Karpas-422 (cell line): ENCODE data around the gene BBS9. TPM values are rescaled to one million over a fixed set of nuclear protein-coding genes. Genes with fewer than 3 reads are reported as not detected.
"Not testable (repeated sequence)": the region's sequence is repeated elsewhere in the genome, so short reads cannot be mapped to it uniquely, and the experiment has no call there.

Experiments used
- DNase-seq: peaks from one replicate; pipeline ENCODE4 v3.0.0-alpha.2; 2015
- H2AFZ ChIP-seq: fragments of 200-600 bp; sonication (generic); 2 replicates; pipeline ENCODE4 v1.6.1; 2014; ENCODE audit warnings: antibody characterized with exemption, low read length, mixed read lengths
- H3K27ac ChIP-seq: fragments of 200-600 bp; sonication (generic); 2 replicates; pipeline ENCODE4 v1.5.1; 2014; ENCODE audit warnings: mild to moderate bottlenecking, low read length, moderate library complexity
- H3K27me3 ChIP-seq: fragments of 200-600 bp; sonication (generic); 2 replicates; pipeline ENCODE4 v1.6.1; 2014; ENCODE audit warnings: low read length, mixed read lengths
- H3K36me3 ChIP-seq: fragments of 200-600 bp; sonication (generic); 2 replicates; pipeline ENCODE4 v1.6.1; 2014; ENCODE audit warnings: low read length, mixed read lengths; ENCODE audit not compliant: insufficient read depth
- H3K4me1 ChIP-seq: fragments of 200-600 bp; sonication (generic); 2 replicates; pipeline ENCODE4 v1.6.1; 2014; ENCODE audit warnings: mild to moderate bottlenecking, low read length, mixed read lengths
- H3K4me2 ChIP-seq: fragments of 200-600 bp; sonication (generic); 2 replicates; pipeline ENCODE4 v1.6.1; 2014; ENCODE audit warnings: low read length, low read depth, mild to moderate bottlenecking; ENCODE audit not compliant: poor library complexity, severe bottlenecking
- H3K4me3 ChIP-seq: fragments of 200-600 bp; sonication (generic); 2 replicates; pipeline ENCODE4 v1.5.1; 2014; ENCODE audit warnings: mild to moderate bottlenecking, antibody characterized with exemption, low read length, mixed read lengths
- H3K79me2 ChIP-seq: fragments of 200-600 bp; sonication (generic); 2 replicates; pipeline ENCODE4 v1.6.1; 2014; ENCODE audit warnings: mild to moderate bottlenecking, low read length, mixed read lengths
- H3K9ac ChIP-seq: fragments of 200-600 bp; sonication (generic); 2 replicates; pipeline ENCODE4 v1.6.0; 2014; ENCODE audit warnings: low read length
- H3K9me2 ChIP-seq: fragments of 200-600 bp; sonication (generic), shearing (Covaris generic); replicated peaks from 2 replicates; pipeline ENCODE4 v1.6.0; 2014; ENCODE audit warnings: mild to moderate bottlenecking, low read length, moderate library complexity; ENCODE audit not compliant: insufficient read depth
- H3K9me3 ChIP-seq: fragments of 300-700, 200-600 bp; sonication (generic); 2 replicates; pipeline ENCODE4 v1.6.1; 2014; ENCODE audit warnings: low read length, mixed read lengths
- H4K20me1 ChIP-seq: fragments of 200-600 bp; sonication (generic); 2 replicates; pipeline ENCODE4 v1.6.1; 2014; ENCODE audit warnings: mild to moderate bottlenecking, antibody characterized with exemption, low read length, low read depth; ENCODE audit not compliant: insufficient read depth
- total RNA-seq: library from RNA; depleted of rRNA; stranded (reverse); fragments of >200 nt; shearing (Covaris generic); gene quantifications from 2 replicates; pipeline ENCODE4 v1.2.3, GENCODE V29; 2014; ENCODE audit warnings: low replicate concordance

Gene BBS9
- total RNA-seq, 1 experiment from 2014 or later: 13.0 TPM

DNA sequence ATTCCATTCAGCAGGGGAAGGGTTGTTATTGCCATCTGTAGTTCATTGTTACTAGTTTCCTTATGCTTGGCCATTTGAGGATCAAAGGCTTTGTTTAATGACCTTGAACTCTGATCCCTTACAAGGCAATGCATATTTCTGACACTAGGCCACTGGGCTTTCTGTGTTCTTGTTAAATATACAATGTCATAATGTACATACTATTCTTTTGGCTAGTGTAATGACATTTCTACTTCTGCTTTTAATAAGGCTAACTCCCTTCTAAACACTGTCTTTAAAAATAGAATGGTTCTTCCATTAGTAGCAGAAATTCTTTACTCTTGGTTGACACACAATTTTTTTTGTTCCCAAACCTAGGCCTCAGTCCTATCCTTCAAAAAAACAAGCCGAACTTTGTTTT lies 86.6 kb downstream of the BBS9 start:
- no peak overlapping the region for H2AFZ ChIP-seq
- H3K36me3 ChIP-seq: no peaks in the 10 kb centered on the region
- H3K79me2 ChIP-seq: no peaks in the 10 kb centered on the region
- no peak for DNase-seq
- H3K27ac ChIP-seq: no peak overlapping the region
- H3K9me2 ChIP-seq: no peaks in the 10 kb centered on the region
- no peaks in the 10 kb centered on the region for H3K27me3 ChIP-seq
- no peak overlapping the region for H3K4me3 ChIP-seq
- H3K9ac ChIP-seq: no peak overlapping the region
- H3K9me3 ChIP-seq: peaks cover 15% of the 10 kb centered on the region
- no peaks in the 10 kb centered on the region for H4K20me1 ChIP-seq
- no peak overlapping the region for H3K4me2 ChIP-seq
- H3K4me1 ChIP-seq: no peaks in the 10 kb centered on the region

DNA sequence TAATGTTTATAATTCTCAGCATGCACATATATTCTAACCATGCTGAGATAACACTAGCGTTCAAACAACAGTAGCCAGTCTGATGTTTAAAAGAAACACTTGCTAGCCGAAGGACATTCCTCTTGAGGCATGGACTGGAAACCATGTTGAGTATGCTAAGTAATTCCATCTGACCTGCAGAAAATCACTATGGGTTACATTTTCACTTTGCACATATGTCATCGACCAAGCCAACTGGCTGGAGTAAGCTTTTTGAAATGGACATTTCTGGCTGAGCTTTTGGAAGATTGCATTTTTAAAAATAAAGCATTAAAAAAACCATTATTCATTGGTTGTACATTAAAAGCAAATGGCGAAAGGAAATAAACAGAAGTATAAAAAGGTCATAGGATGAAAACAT lies 88.2 kb downstream of the BBS9 start:
- H2AFZ ChIP-seq: no peak overlapping the region
- no peak overlapping the region for H3K4me2 ChIP-seq
- H3K9me3 ChIP-seq: no peaks in the 10 kb centered on the region
- H3K27ac ChIP-seq: no peak overlapping the region
- no peak overlapping the region for H3K9ac ChIP-seq
- H3K79me2 ChIP-seq: no peaks in the 10 kb centered on the region
- H3K4me1 ChIP-seq: no peaks in the 10 kb centered on the region
- no peaks in the 10 kb centered on the region for H4K20me1 ChIP-seq
- H3K4me3 ChIP-seq: no peak overlapping the region
- no peaks in the 10 kb centered on the region for H3K9me2 ChIP-seq
- DNase-seq: no peak
- no peaks in the 10 kb centered on the region for H3K36me3 ChIP-seq
- no peaks in the 10 kb centered on the region for H3K27me3 ChIP-seq

DNA sequence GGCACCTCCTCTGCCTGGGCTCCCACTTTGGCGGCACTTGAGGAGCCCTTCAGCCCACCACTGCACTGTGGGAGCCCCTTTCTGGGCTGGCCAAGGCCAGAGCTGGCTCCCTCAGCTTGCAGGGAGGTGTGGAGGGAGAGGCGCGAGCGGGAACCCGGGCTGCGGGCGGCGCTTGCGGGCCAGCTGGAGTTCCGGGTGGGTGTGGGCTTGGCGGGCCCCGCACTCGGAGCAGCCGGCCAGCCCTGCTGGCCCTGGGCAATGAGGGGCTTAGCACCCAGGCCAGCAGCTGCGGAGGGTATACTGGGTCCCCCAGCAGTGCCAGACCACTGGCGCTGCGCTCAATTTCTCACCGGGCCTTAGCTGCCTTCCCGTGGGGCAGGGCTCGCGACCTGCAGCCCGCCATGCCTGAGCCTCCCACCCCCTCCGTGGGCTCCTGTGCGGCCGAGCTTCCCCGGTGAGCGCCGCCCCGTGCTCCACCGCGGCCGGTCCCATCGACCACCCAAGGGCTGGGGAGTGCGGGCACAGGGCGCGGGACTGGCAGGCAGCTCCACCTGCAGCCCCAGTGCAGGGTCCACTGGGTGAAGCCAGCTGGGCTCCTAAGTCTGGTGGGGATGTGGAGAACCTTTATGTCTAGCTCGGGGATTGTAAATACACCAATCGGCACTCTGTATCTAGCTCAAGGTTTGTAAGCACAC lies 89.6 kb downstream of the BBS9 start:
- H3K9me2 ChIP-seq, H2AFZ ChIP-seq, H3K4me1 ChIP-seq, H3K27me3 ChIP-seq, H3K36me3 ChIP-seq, H3K4me2 ChIP-seq, H4K20me1 ChIP-seq, DNase-seq, H3K9ac ChIP-seq, H3K4me3 ChIP-seq, H3K27ac ChIP-seq, H3K79me2 ChIP-seq, H3K9me3 ChIP-seq: not testable (repeated sequence)

GRCh38 chr7:33220231-33220630 lies 90.9 kb downstream of the BBS9 start:
- Histone ChIP-seq H3K4me1 (no peaks in the 10 kb centered on the region), H3K79me2 (no peaks in the 10 kb centered on the region), H2AFZ (no peak overlapping the region), H3K27me3 (no peaks in the 10 kb centered on the region), H3K27ac (no peak overlapping the region), H3K9ac (no peak overlapping the region), H3K9me2 (no peaks in the 10 kb centered on the region), H4K20me1 (no peaks in the 10 kb centered on the region), H3K9me3 (no peaks in the 10 kb centered on the region), H3K4me2 (no peak overlapping the region), H3K4me3 (no peak overlapping the region), H3K36me3 (no peaks in the 10 kb centered on the region)
- DNase-seq: no peak

DNA sequence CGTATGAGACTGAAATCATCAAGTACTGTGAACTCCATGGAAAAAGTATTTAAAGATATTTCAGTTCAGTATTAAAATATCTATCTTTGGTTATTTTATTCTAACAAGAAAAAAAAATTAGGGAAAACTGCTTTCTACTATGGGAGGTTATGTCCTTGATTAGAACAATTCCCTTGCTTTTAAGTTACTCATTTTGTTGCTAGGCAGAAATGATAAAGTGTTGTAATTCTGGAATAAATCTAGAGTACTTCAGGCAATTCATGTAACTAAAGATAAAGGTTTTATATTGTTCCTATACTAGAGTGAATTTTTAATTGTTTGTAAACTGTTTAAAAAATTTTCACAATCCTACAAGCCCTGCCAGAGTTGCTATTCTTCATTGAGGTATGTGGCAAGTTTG lies 92.0 kb downstream of the BBS9 start:
- Histone ChIP-seq H3K27me3 (no peaks in the 10 kb centered on the region), H3K4me1 (no peaks in the 10 kb centered on the region), H3K9me3 (no peaks in the 10 kb centered on the region), H3K4me3 (no peak overlapping the region), H3K36me3 (no peaks in the 10 kb centered on the region), H3K9me2 (no peaks in the 10 kb centered on the region), H3K79me2 (no peaks in the 10 kb centered on the region), H3K27ac (no peak overlapping the region), H4K20me1 (no peaks in the 10 kb centered on the region), H3K4me2 (no peak overlapping the region), H3K9ac (no peak overlapping the region), H2AFZ (no peak overlapping the region)
- no peak for DNase-seq

DNA sequence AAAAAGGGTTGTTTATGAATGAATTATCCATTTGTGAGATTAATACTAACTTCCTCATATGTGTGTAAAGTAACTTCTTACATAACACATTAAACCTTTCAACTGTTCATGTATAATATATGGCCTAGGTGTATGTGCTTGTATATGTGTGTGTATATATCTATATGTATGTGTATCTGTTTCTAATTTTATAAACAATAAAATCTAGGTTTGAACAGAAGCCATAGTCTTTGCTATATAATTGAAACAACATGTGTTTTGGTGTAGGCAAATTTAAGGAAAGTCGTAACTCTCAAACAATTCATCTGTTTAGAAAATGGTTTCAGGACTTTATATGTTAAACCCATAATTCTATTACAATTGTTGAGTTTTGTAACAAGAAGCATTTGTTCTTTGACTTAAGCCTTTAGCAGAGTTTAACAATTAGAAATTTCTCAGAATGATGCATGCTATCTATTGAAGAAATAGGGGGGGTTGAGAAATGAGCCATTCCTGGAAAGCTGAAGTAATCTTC lies 103.3 kb downstream of the BBS9 start:
- no peak for DNase-seq
- Histone ChIP-seq H3K9me2 (no peaks in the 10 kb centered on the region), H3K4me1 (no peaks in the 10 kb centered on the region), H2AFZ (no peak overlapping the region), H3K4me3 (no peak overlapping the region), H4K20me1 (no peaks in the 10 kb centered on the region), H3K27ac (no peak overlapping the region), H3K36me3 (no peaks in the 10 kb centered on the region), H3K4me2 (no peak overlapping the region), H3K9me3 (no peaks in the 10 kb centered on the region), H3K9ac (no peak overlapping the region), H3K79me2 (no peaks in the 10 kb centered on the region), H3K27me3 (no peaks in the 10 kb centered on the region)

GRCh38 chr7:33233659-33234058 lies 104.3 kb downstream of the BBS9 start:
- H3K79me2 ChIP-seq: no peaks in the 10 kb centered on the region
- H3K4me3 ChIP-seq: no peak overlapping the region
- no peaks in the 10 kb centered on the region for H3K9me2 ChIP-seq
- no peaks in the 10 kb centered on the region for H3K9me3 ChIP-seq
- H3K4me2 ChIP-seq: no peak overlapping the region
- H3K4me1 ChIP-seq: no peaks in the 10 kb centered on the region
- H3K36me3 ChIP-seq: no peaks in the 10 kb centered on the region
- H3K27me3 ChIP-seq: no peaks in the 10 kb centered on the region
- H3K27ac ChIP-seq: no peak overlapping the region
- no peak overlapping the region for H3K9ac ChIP-seq
- no peak for DNase-seq
- no peaks in the 10 kb centered on the region for H4K20me1 ChIP-seq
- no peak overlapping the region for H2AFZ ChIP-seq

- no peaks in the 10 kb centered on the region for H3K79me2 ChIP-seq
- no peak overlapping the region for H3K27ac ChIP-seq
- H4K20me1 ChIP-seq: no peaks in the 10 kb centered on the region
- no peaks in the 10 kb centered on the region for H3K9me2 ChIP-seq
- no peak overlapping the region for H2AFZ ChIP-seq
- H3K9me3 ChIP-seq: no peaks in the 10 kb centered on the region
- H3K4me2 ChIP-seq: no peak overlapping the region
- no peak overlapping the region for H3K4me3 ChIP-seq
- no peaks in the 10 kb centered on the region for H3K4me1 ChIP-seq
- DNase-seq: no peak
- no peak overlapping the region for H3K9ac ChIP-seq
- H3K27me3 ChIP-seq: no peaks in the 10 kb centered on the region
- H3K36me3 ChIP-seq: no peaks in the 10 kb centered on the region
Measured at GRCh38 chr7:33237036-33237435, 107.7 kb downstream of the BBS9 start.
